Testis (tissue), 3 donors: ENCODE data around the gene RHBG. TPM values are rescaled to one million over a fixed set of nuclear protein-coding genes. Genes with fewer than 3 reads are reported as not detected.

Experiments used
- DNase-seq: peaks from one replicate; pipeline ENCODE4 v3.0.0-alpha.2; 2019
- H3K27ac ChIP-seq, 2 donors: fragments of 200-600 bp; sonication (generic); one replicate each; pipeline ENCODE4 v1.5.1; 2019
- H3K27me3 ChIP-seq: fragments of 200-600 bp; sonication (generic); one replicate; pipeline ENCODE4 v1.5.1; 2019
- H3K36me3 ChIP-seq: fragments of 200-600 bp; sonication (generic); one replicate; pipeline ENCODE4 v1.5.1; 2017; ENCODE audit warnings: low read depth; ENCODE audit errors: missing control alignments
- H3K4me1 ChIP-seq: fragments of 200-600 bp; sonication (generic); one replicate; pipeline ENCODE4 v1.5.1; 2019
- H3K4me3 ChIP-seq, 2 donors: fragments of 200-600 bp; sonication (generic); one replicate each; pipeline ENCODE4 v1.5.1; 2017 to 2019
- H3K9me3 ChIP-seq: fragments of 200-600 bp; sonication (generic); one replicate; pipeline ENCODE4 v1.5.1; 2017
- CTCF ChIP-seq, 3 experiments: fragments of 450-650 bp in 2 of 3; fragments of 200-600 bp in 1 of 3; sonication (generic) in 1 of 3; IDR thresholded peaks; one replicate each; pipeline ENCODE4 v1.5.1; 2016 to 2019; ENCODE audit warnings: antibody characterized with exemption in 3 of 3, mild to moderate bottlenecking in 2 of 3, moderate library complexity in 1 of 3
- POLR2A ChIP-seq: fragments of 450-650 bp; IDR thresholded peaks from one replicate; pipeline ENCODE4 v1.6.1; 2017; ENCODE audit warnings: antibody characterized with exemption, mild to moderate bottlenecking, moderate library complexity
- WGBS, 2 donors: methylation state at CpG; one replicate each; pipeline ENCODE4 v1.1.5; 2018; 5-methylcytosine and 5-hydroxymethylcytosine counted together
- intact Hi-C: fragments of 100-400 bp; cut with DNase I; formaldehyde crosslinking; loops from one replicate; pipeline ENCODE4 v1.15.1; 2023; ENCODE audit warnings: low total_unique reads
- polyA plus RNA-seq: library from polyadenylated mRNA; stranded (reverse); fragments of 350-450 nt; fragmentation: Illumina TruSeq; extraction: RNeasy Lipid Tissue Mini Kit (QIAGEN cat#74804); gene quantifications from one replicate; pipeline ENCODE4 v1.2.3, GENCODE V29; 2014; ENCODE audit warnings: low read depth, low replicate concordance; ENCODE audit not compliant: insufficient read depth
- total RNA-seq, 2 donors: library from RNA; depleted of rRNA; stranded (reverse); fragments of >200 nt; gene quantifications; one replicate each; pipeline ENCODE4 v1.2.3, GENCODE V29; 2016

RHBG gene
- total and polyA plus RNA-seq, 3 donors from 2014 or later, result 2.0 to 3.3 (median 2.0) TPM

GRCh38 chr1:156383023-156383422, 14.0 kb downstream of the RHBG start:
- Histone ChIP-seq H3K4me3 (no peak overlapping the region), H3K4me1 (no peaks in the 10 kb centered on the region), H3K36me3 (no peaks in the 10 kb centered on the region), H3K27ac (no peak overlapping the region), H3K9me3 (no peaks in the 10 kb centered on the region), H3K27me3 (no peaks in the 10 kb centered on the region)
- peak; percentile 72 for DNase-seq
- TF ChIP-seq CTCF (IDR thresholded peaks at IDR 0.05), result peak in 2 of 3 experiments; percentile 56 to 71
- no peak for TF ChIP-seq POLR2A
- 59 to 72% methylated on average over 8 to 9 of the region's 9 CpGs for WGBS, 2 donors
- intact Hi-C loops, result no loop called here

GRCh38 chr1:156384007-156384406, 15.0 kb downstream of the RHBG start:
- no peak overlapping the region for H3K4me3 ChIP-seq
- DNase-seq, result no peak
- H3K4me1 ChIP-seq, result no peaks in the 10 kb centered on the region
- H3K27ac ChIP-seq, result no peak overlapping the region
- TF ChIP-seq POLR2A, result no peak
- no peak for TF ChIP-seq CTCF (IDR thresholded peaks at IDR 0.05)
- H3K27me3 ChIP-seq, result no peaks in the 10 kb centered on the region
- H3K9me3 ChIP-seq, result no peaks in the 10 kb centered on the region
- no peaks in the 10 kb centered on the region for H3K36me3 ChIP-seq
- intact Hi-C loops, result no loop called here
- WGBS, 2 donors, result 80 to 93% methylated on average over 2 to 3 of the region's 3 CpGs

GRCh38 chr1:156384658-156385057, 15.6 kb downstream of the RHBG start:
- TF ChIP-seq CTCF (IDR thresholded peaks at IDR 0.05) (no peak), POLR2A (no peak)
- no peak overlapping the region for H3K27ac ChIP-seq
- H3K36me3 ChIP-seq, result no peaks in the 10 kb centered on the region
- no peaks in the 10 kb centered on the region for H3K9me3 ChIP-seq
- intact Hi-C loops, result loop anchor here (5.0 kb wide), 1 partner anchor 63 kb away; no protein-coding TSS in a partner anchor
- no peak for DNase-seq
- no peak overlapping the region for H3K4me3 ChIP-seq
- H3K4me1 ChIP-seq, result no peaks in the 10 kb centered on the region
- 93 to 95% methylated on average over 4 to 5 of the region's 5 CpGs for WGBS, 2 donors
- H3K27me3 ChIP-seq, result no peaks in the 10 kb centered on the region

GRCh38 chr1:156385534-156386031, 16.6 kb downstream of the RHBG start:
- H3K4me1 ChIP-seq, result no peaks in the 10 kb centered on the region
- no peaks in the 10 kb centered on the region for H3K27me3 ChIP-seq
- intact Hi-C loops, result loop anchor here (5.0 kb wide), 1 partner anchor 62 kb away; no protein-coding TSS in a partner anchor
- WGBS, 2 donors, result 23 to 39% methylated on average over 4 to 9 of the region's 9 CpGs
- no peak overlapping the region for H3K4me3 ChIP-seq
- H3K27ac ChIP-seq, result no peak overlapping the region
- H3K9me3 ChIP-seq, result no peaks in the 10 kb centered on the region
- TF ChIP-seq POLR2A (no peak), CTCF (IDR thresholded peaks at IDR 0.05) (peak; percentile 81 to 93 (median 90))
- no peaks in the 10 kb centered on the region for H3K36me3 ChIP-seq
- DNase-seq, result peak; percentile 83
